Spleen (tissue), 7 donors: ENCODE measurements around the gene RAB44.

Experiments used
- POLR2A ChIP-seq, 3 donors: fragments of 450-650 bp; IDR thresholded peaks; one replicate each; pipeline ENCODE4 v1.5.1; 2017; ENCODE audit warnings: antibody characterized with exemption in 3 of 3, mild to moderate bottlenecking in 1 of 3
- POLR2AphosphoS5 ChIP-seq, 3 donors: sonication (generic); formaldehyde crosslinking; IDR thresholded peaks; one replicate each; pipeline ENCODE4 v1.5.1; 2017; ENCODE audit warnings: antibody characterized with exemption in 3 of 3
- TF ChIP-seq, protein P1 (sequence below), 11 experiments: fragments of 200-600 bp in 7 of 11; fragments of 450-650 bp in 4 of 11; sonication (generic) in 4 of 11; IDR thresholded peaks in 8 of 11; conservative IDR thresholded peaks in 3 of 11; 1 replicate in 7 of 11; 2 replicates in 4 of 11; pipeline versions ENCODE4 v1.4.0 to v1.8.0; 2016 to 2021; ENCODE audit warnings: antibody characterized with exemption in 11 of 11, inconsistent platforms in 4 of 11, mild to moderate bottlenecking in 1 of 11
- donor health status: DM: no; HTN: no; CAD: no; lungs with moderate emphysema.
- donor health status: DM: no; HTN: no; CAD: no.
- donor health status: DM: no; HTN: no; CAD: no.

DNA sequence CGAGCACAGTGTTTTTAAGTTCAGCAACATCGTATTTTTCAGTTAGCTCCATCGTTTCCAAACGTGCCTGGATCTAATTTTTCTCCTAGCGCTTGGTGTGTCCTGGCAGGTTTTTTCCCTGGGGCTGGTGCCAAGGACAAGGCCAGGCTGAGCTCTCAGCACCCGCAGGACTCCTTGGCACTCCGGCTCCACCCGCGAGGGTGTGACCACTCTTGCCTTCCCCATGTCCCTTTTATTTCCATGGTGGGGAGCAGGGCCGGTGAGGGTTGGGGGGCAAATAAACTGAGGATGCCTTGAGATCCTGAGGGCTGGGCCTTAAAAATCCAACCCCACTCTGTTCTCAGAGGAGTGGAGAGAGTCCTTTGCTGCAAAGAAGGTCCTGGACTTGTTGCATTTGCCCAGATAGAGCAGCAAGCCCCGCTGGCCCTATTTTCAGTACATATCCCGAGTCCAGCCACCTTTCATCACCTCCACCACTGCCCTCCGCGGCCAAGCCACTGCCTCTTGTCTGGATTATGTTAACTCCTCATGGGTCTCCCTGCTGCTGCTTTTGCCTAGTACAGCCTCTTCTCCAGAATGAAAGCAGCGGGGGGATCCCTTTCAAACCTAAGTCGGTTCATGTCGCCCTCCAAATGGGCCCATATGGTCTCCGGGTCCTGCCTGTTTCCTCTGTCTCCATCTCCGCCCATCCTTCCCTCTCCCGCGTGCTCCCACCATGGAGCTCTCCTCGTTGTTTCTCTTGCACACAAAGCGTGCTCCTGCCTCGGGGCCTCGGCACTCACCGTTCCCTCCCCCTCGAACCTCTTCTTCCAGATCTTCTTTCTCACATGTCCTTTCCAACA lies 4.5 kb upstream of the RAB44 start:
- TF ChIP-seq, protein P1, sequence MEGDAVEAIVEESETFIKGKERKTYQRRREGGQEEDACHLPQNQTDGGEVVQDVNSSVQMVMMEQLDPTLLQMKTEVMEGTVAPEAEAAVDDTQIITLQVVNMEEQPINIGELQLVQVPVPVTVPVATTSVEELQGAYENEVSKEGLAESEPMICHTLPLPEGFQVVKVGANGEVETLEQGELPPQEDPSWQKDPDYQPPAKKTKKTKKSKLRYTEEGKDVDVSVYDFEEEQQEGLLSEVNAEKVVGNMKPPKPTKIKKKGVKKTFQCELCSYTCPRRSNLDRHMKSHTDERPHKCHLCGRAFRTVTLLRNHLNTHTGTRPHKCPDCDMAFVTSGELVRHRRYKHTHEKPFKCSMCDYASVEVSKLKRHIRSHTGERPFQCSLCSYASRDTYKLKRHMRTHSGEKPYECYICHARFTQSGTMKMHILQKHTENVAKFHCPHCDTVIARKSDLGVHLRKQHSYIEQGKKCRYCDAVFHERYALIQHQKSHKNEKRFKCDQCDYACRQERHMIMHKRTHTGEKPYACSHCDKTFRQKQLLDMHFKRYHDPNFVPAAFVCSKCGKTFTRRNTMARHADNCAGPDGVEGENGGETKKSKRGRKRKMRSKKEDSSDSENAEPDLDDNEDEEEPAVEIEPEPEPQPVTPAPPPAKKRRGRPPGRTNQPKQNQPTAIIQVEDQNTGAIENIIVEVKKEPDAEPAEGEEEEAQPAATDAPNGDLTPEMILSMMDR (IDR thresholded peaks at IDR 0.05 in 8 of 11, conservative IDR thresholded peaks at IDR 0.05 in 3 of 11), result no peak
- TF ChIP-seq POLR2A (IDR thresholded peaks at IDR 0.05) (no peak), POLR2AphosphoS5 (IDR thresholded peaks at IDR 0.05) (no peak)
